Measurements from ENCODE around the gene TNFAIP8L3.
"Not testable (repeated sequence)": the region's sequence is repeated elsewhere in the genome, so short reads cannot be mapped to it uniquely, and the experiment has no call there.

Gene TNFAIP8L3

DNA sequence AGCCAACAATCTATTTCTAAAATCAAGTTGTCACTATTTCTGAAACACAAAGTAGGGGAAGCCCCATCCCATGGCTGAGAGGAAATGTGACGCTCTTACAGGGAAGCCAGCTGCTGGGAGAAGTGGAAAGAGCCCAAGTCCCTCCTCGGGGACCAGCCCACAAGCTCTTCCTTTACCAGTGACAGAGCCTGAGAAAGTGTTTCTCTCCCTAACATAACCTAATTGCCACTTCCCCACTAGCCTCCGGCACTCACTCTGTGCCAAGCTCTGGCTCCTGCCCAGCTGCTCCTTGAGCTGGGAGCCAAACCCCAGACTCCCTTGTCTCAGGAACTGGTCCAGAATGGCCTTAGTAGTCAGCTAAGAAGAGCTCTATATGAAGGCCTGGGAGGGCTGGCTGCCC is 42.9 kb downstream of the TNFAIP8L3 start:
- DNase-seq, result no peak

DNA sequence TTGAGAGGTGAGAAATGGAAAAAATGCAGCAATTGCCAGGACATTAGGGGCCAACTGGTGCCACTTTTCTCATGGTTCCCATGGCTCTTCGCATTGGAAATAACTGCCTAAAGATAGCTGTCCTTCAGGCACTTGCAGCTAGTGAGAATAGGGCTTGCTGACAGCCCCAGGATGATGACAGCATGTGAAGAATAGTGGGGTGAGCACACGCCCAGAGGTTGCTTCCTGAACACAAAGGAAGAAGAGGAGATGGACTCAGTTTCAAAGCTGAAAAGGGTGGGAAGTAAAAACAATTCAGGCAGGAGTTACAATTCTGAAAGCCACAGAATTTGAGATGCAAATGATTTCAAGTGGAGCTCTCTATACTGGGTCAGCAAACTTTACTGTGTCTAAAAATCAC is 45.6 kb downstream of the TNFAIP8L3 start:
- no peak for DNase-seq

DNA sequence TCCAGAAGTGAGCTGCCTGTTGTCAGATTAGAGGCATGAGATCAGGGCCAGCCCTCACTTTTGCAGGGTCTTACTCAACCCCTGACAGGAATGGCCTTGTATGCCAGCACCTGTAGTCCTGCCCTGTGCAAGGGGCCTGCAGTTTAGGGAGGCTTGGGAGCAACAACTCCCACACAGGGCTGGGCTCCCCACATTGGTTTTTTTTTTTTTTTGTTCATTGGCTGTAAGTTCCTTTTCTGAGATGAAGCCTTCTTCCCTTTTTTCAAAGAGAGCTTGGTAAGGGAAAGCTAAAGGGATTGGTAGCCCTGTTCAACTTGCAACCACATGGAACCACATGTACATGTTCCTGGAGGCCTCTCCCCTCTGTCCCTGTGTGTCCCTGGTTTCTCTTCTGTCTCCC is 46.4 kb downstream of the TNFAIP8L3 start:
- no peak for DNase-seq

DNA sequence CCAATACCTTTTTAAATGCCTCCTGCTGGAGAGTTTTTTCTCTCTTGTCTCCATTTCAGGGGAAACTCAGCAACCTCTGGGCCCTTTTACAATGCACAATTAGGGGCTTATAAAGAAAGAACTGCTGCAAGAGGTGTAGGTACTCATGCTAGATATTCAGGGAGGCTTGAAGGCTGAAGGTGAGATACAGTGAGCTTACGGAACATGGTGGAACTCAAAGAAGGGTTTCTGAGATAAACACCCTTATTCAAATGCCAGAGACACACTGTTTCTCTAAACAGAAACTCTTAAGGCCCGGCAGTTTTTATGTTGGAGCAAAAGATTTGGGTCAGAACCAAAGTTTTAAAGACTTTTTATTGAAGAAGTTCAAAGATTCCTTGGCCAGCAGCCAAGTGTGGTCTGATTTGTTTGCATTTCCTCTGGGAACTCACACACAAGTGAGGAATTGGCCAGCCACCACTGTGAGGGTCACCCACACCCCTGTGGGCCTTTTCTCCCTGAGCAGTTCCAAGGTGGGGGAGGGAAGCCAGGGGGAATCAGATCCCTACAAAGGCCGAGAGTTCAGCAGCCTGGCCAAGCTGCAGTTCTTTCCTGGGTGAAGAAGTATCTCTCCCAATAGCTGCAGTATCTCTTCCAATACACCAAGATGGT is 47.8 kb downstream of the TNFAIP8L3 start:
- no peak for DNase-seq

DNA sequence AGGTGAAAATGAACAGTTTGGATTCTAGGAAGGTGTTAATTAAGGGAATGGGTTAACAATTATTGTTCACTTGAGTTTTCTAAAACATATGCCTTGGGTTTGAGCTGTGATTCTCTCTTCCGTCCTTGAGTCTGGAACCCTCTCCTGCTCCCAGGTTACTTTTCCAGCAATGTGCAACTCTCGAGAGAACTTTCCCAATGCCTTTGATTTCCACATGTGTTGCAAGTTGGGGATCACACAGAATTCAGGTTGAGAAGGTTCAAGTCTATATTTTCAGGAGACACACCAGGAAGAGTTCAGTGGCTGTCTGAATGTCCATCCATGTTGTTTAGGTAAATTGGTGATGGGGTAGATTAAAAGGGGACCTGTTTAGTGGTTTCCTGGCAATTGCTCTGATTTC is 48.7 kb downstream of the TNFAIP8L3 start:
- no peak for DNase-seq

DNA sequence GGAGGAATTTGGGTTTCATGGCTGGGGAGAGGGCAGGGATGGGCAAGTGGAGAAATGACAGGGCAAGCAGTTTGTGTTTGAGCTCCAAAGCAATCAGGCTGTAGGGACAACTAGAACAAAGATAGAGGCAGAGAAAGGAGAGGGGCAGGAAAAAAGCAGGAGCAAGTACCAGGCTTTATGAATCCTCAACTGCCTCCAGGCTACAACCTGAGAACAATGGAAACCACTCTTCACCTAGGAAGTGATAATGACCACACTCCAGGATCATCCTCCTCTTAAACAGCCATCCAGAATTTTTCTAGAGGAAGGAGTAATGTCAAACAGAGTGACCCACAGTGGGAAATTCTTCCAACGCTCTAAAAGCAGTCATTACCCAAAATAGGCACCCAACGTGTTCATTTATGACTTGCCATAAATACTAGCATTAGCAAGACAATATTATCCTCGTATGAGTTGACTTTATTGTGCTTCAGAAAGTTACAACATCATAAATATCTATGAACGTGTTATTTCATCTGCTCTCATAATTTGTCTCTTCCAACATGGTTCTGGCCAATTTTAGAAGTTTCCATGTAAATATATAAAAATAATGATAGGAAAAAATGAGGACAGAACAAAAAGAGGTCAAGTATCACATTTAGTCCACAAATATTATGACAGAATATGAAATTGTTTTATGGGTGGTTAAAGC is 50.5 kb downstream of the TNFAIP8L3 start:
- no peak for DNase-seq

DNA sequence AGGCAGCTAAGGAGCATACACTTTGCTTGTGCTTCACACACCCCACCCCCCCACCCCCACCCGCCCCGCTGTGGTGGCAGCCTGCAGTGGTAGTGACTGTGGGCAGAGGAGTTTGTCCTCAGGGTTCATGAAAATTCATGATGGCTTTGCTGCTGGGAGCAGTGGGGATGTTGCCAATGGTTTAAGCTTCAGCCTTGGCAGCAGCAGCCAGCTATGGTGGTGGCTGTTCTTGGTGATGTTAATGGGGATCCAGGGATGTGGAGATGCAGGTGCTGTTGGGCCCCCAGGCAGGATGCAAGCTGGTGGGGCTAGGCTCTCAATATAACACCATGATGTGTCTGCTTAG is 55.8 kb downstream of the TNFAIP8L3 start:
- no peak for DNase-seq

DNA sequence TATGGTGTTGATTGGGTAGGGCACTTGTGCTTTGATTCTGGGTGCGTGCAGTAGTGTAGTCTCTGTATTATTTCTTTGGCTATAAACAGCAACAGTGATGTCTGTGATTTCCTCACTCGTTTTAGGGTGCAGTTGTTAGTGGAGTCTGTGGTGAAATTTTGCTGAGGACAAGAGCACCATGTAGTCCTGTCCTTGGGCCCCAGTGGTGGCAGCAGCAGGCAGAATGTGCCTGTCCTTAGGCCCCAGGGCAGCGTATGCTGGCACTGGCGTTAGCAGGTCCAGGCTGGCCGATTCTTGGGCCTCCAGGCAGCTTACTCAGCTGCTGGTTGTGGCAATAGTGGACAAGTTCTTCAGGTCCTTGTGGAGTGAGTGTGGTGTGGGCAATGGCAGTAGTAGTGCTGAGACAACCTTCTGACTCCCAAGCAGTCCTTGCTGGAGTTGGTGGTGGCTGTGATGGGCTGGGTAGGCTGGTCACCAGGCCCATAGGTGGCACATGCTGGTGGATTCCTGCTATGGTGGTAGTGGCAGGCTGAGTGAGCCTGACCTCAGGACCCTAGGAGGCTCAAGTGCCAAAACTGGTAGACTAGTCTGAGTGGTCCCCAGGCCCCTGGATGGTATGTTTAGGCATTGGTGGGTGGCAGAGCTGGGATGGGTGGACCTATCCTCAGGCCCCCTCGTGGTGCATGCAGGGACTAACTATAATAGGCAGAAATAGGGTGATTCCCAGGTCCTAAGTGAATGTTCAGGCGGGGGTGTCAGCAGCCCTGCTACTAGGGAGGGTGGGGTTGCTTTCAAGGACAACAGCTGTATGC is 56.3 kb downstream of the TNFAIP8L3 start:
- DNase-seq, result no peak

DNA sequence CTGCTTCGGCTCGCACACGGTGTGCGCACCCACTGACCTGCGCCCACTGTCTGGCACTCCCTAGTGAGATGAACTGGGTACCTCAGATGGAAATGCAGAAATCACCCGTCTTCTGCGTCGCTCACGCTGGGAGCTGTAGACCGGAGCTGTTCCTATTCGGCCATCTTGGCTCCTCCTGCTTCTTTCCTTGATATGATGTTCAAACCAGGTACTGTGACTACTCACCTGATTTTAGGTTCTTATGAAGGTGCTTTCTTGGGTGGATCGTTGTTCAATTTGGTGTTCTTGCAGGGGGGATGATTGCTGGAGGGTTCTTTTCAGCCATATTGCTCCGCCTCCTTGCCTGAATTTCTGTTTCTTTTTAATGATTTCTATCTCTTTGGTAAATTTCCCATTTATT is 57.2 kb downstream of the TNFAIP8L3 start:
- DNase-seq, result not testable (repeated sequence)

DNA sequence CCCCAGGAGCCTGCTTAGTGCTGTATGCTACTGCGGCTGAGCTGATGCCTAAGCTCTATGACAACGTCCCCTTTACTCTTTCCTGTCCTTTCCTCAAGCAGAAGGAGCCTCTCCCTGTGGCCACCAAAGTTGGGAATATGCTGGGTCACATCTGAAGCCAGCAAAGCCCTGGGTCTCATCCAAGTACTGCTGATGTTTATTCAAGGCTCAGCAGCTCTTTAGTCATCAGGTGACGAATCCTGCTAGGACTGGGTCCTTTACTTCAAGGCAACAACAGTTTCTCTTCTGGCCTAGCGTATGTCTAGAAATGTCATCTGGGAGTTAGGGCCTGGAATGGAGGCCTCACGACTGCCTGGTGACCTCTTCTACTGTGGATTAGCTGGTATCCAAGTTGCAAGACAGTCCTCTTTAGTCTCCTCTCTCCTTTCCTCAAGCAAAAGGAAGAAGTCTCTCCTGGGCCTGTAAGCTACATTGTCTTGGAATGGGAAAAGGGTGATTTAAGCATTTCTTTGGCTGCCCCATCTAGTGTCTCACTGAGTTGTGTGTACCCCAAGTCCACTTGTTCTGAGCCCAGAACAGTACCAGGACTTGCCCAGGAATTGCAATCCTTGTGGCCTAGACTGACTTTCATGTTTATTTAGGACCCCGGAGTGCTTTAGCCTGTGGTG is 63.9 kb downstream of the TNFAIP8L3 start:
- no peak for DNase-seq

DNA sequence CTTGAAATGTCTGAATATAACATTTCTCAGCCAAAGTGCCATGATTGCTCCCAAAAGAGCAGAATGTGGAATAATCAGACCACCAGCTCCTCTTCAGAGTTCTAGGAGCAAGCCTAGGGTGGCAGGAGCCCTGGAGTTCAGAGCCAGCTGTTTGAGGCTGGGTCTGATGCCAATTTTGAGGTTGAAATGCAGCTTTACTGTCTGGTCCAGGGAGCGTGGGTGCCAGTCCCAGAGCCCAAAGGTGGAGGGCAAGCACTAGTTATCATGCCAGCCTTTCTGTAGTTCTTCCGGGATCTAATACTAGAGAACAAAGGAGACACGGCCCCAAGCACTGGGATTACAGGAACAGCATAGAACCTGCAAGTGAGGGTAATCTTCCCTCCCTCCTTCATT is 69.3 kb downstream of the TNFAIP8L3 start:
- no peak for DNase-seq

DNA sequence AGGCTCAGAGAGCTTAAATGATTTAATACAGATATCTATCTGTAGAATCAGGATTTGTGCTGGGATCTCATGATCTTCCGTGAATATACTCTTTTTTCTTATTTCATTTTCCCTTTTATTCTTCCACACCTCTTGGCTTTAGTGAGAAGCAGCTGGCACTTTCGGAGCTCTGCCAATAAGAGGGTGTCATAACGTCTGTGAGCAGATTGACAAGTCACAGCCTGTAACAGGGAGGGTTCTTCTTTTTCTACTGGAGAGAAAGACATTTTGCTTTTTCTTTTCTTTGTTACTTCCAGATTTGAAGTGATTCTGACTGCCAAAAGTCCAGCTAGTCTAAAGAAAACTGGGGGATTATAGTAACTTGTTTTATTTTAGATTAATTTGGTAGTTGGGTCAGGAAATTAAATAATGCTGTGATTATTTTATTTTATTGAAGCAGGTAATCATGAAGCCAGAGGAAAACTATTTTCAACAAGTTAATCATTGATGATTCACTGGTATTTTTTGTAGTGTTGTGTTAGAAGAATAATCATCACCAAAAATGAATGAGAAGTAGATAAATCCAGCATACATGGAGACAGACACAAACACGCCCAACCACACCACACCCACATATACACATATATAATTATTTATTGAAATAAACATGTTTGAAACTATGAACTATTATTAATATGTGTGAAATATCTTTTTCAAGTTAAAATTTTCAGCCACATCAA is 69.8 kb downstream of the TNFAIP8L3 start:
- no peak for DNase-seq

DNA sequence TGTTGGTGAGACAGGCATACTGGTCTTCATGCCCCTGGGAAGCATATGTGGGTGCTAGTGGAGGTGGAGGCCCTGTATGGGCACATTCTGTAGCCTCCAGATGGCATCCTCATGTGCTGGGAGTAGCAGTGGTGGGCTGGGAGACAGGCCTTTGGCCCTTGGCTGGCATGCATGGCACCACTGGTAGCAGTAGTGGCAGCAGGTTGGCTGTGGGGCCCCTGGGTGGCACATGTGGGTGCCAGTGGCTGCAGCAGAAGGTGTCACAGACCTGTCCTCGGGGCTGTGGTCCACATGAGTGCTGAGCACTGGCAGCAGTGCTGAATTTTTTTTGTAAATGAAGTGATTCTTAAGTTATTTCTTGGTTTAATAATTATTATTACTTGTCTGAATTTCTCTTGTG is 71.2 kb downstream of the TNFAIP8L3 start:
- DNase-seq, result no peak

DNA sequence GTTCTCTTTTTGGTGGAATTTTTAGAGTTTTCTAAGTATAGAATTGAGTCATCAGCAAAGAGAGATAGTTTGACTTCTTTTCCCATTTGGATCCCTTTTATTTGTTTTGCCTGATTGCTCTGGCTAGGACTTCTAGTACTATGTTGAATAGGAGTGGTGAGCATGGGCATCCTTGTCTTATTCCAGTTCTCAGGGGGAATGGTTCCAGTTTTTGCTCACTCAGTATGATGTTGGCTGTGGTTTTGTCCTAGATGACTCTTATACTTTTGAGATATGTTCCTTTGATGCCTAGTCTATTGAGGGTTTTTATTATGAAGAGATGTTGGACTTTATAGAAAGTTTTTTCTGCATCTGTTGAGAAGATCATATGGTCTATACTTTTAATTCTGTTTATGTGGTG is 72.5 kb downstream of the TNFAIP8L3 start:
- DNase-seq, result no peak

DNA sequence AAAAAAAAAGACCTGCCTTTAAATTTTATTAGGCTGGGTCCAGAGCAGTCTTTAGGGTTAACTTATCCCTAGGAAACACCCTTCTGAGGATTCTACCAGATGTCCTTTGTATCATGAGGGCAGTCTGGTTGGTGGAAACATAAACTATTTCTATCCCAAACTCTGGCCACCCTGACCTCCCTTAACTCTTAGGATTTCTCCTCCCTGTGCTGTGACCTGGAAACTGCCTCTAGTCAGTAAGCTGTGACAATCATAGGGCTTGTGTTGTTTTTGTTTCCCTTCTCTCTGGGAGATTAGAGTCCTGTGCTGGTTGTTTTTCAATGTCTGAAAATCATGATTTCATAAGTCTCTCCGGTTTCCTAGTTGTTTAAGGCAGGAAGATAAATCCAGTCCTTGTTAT is 78.1 kb downstream of the TNFAIP8L3 start:
- no peak for DNase-seq

DNA sequence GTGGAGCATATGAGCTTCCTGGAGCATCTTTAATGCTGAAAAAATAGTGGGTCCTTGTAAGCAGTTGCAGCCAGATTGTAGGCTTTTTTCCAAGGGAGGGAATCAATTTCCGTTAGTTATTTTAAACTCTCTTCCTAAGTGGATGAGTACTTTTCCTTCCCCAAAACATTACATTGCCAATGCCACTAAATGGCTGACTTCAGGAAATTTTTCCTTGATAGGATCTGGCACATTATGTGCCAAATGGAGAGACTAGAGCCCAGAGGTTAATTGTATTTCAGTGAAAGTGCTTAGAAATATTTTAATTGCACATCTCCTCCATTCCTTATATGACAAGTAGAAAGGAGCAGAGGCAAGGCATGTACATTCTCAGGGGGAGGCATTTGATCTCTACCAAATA is 83.5 kb downstream of the TNFAIP8L3 start:
- DNase-seq, result no peak

DNA sequence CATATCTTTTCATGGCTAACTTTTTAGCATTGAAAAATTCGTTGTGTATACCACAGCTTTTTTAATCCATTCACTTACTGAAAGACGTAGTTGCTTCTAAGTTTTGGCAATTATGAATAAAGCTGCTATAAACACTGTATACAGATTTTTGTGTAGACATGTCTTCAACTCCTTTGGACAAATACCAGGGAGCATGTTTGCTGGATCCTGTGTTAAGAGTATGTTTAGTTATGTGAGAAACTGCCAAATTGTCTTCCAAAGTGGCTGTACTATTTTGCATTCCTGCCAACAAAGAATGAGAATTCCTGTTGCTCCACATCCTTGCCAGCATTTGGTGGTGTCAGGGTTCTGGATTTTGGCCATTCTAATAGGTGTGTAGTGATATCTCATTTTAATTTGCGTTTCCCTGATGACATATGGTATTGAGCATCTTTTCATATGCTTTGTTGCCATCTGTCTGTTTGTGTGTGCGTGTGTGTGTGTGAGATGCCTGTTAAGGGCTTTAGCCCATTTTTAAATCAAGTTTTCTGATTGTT is 87.5 kb downstream of the TNFAIP8L3 start:
- DNase-seq, result no peak
